Effector memory CD4-positive, alpha-beta T cell (primary cell): ENCODE measurements around the gene INIP.
"Not testable (repeated sequence)": the region's sequence is repeated elsewhere in the genome, so short reads cannot be mapped to it uniquely, and the experiment has no call there.

Source experiments
- DNase-seq, 3 donors: peaks; one replicate each; pipeline ENCODE4 v3.0.0-alpha.2; 2020
- H3K27ac ChIP-seq: 2 replicates; pipeline ENCODE4 v1.7.0; 2013; ENCODE audit warnings: mild to moderate bottlenecking, low read length, moderate library complexity; ENCODE audit not compliant: insufficient read depth, poor library complexity, severe bottlenecking
- H3K27me3 ChIP-seq: replicated peaks from 2 replicates; pipeline ENCODE4 v1.7.0; 2013; ENCODE audit warnings: mild to moderate bottlenecking, low read length; ENCODE audit not compliant: insufficient read depth, control insufficient read depth, poor library complexity, severe bottlenecking
- H3K36me3 ChIP-seq: 2 replicates; pipeline ENCODE4 v1.7.0; 2013; ENCODE audit warnings: mild to moderate bottlenecking, low read length, moderate library complexity; ENCODE audit not compliant: control insufficient read depth, insufficient read depth
- H3K4me1 ChIP-seq: 2 replicates; pipeline ENCODE4 v1.7.0; 2013; ENCODE audit warnings: low read length, mild to moderate bottlenecking; ENCODE audit not compliant: control insufficient read depth, insufficient read depth, poor library complexity, severe bottlenecking
- H3K4me3 ChIP-seq: 2 replicates; pipeline ENCODE4 v1.7.0; 2013; ENCODE audit warnings: low read length, low read depth, mild to moderate bottlenecking; ENCODE audit not compliant: insufficient read depth, poor library complexity, severe bottlenecking
- H3K9me3 ChIP-seq: 2 replicates; pipeline ENCODE4 v1.7.0; 2013; ENCODE audit warnings: mild to moderate bottlenecking, low read length, moderate library complexity; ENCODE audit not compliant: control insufficient read depth

The INIP gene

GRCh38 chr9:112744177-112744576, 26.3 kb upstream of the INIP start:
- Histone ChIP-seq H3K36me3 (no peaks in the 10 kb centered on the region), H3K4me1 (peaks cover 11% of the 10 kb centered on the region), H3K27ac (no peak overlapping the region), H3K4me3 (no peak overlapping the region), H3K27me3 (no peaks in the 10 kb centered on the region), H3K9me3 (no peaks in the 10 kb centered on the region)
- no peak for DNase-seq

GRCh38 chr9:112743216-112743836, 25.4 kb upstream of the INIP start:
- Histone ChIP-seq H3K9me3 (no peaks in the 10 kb centered on the region), H3K4me3 (no peak overlapping the region)
- no peak for DNase-seq

GRCh38 chr9:112734892-112735291, 17.0 kb upstream of the INIP start:
- DNase-seq: no peak
- no peak overlapping the region for H3K4me3 ChIP-seq
- H3K27me3 ChIP-seq: no peaks in the 10 kb centered on the region
- no peaks in the 10 kb centered on the region for H3K4me1 ChIP-seq
- no peaks in the 10 kb centered on the region for H3K36me3 ChIP-seq
- H3K27ac ChIP-seq: no peak overlapping the region
- H3K9me3 ChIP-seq: no peaks in the 10 kb centered on the region

More at GRCh38 chr9:112743216-112743836, 25.4 kb upstream of the INIP start:
- Histone ChIP-seq H3K27ac (no peak overlapping the region), H3K36me3 (no peaks in the 10 kb centered on the region), H3K4me1 (peaks cover 11% of the 10 kb centered on the region), H3K27me3 (no peaks in the 10 kb centered on the region)

GRCh38 chr9:112731971-112732370, 14.1 kb upstream of the INIP start:
- no peaks in the 10 kb centered on the region for H3K27me3 ChIP-seq
- no peaks in the 10 kb centered on the region for H3K9me3 ChIP-seq
- no peaks in the 10 kb centered on the region for H3K36me3 ChIP-seq
- H3K4me3 ChIP-seq: no peak overlapping the region
- H3K27ac ChIP-seq: no peak overlapping the region
- DNase-seq: no peak
- no peaks in the 10 kb centered on the region for H3K4me1 ChIP-seq

GRCh38 chr9:112728401-112728800, 10.5 kb upstream of the INIP start:
- H3K9me3 ChIP-seq: no peaks in the 10 kb centered on the region
- H3K27me3 ChIP-seq: no peaks in the 10 kb centered on the region
- DNase-seq: no peak
- H3K36me3 ChIP-seq: no peaks in the 10 kb centered on the region
- no peak overlapping the region for H3K4me3 ChIP-seq
- H3K27ac ChIP-seq: no peak overlapping the region
- H3K4me1 ChIP-seq: no peaks in the 10 kb centered on the region

GRCh38 chr9:112726428-112726827, 8.5 kb upstream of the INIP start:
- no peaks in the 10 kb centered on the region for H3K9me3 ChIP-seq
- no peak for DNase-seq

GRCh38 chr9:112725961-112726360, 8.0 kb upstream of the INIP start:
- Histone ChIP-seq H3K27ac (no peak overlapping the region), H3K27me3 (no peaks in the 10 kb centered on the region), H3K9me3 (no peaks in the 10 kb centered on the region), H3K36me3 (no peaks in the 10 kb centered on the region), H3K4me3 (no peak overlapping the region), H3K4me1 (no peaks in the 10 kb centered on the region)
- DNase-seq: no peak

More at GRCh38 chr9:112726428-112726827, 8.5 kb upstream of the INIP start:
- H3K4me1 ChIP-seq: no peaks in the 10 kb centered on the region
- no peak overlapping the region for H3K27ac ChIP-seq
- no peaks in the 10 kb centered on the region for H3K36me3 ChIP-seq
- H3K4me3 ChIP-seq: no peak overlapping the region
- H3K27me3 ChIP-seq: no peaks in the 10 kb centered on the region

- H3K4me1 ChIP-seq, H3K4me3 ChIP-seq, H3K27me3 ChIP-seq, H3K27ac ChIP-seq, H3K9me3 ChIP-seq, H3K36me3 ChIP-seq, DNase-seq: not testable (repeated sequence)
Observed at GRCh38 chr9:112722749-112723148, 4.8 kb upstream of the INIP start.

- no peaks in the 10 kb centered on the region for H3K36me3 ChIP-seq
- no peaks in the 10 kb centered on the region for H3K27me3 ChIP-seq
- H3K27ac ChIP-seq: no peak overlapping the region
- no peaks in the 10 kb centered on the region for H3K4me1 ChIP-seq
- DNase-seq: no peak
- H3K9me3 ChIP-seq: no peaks in the 10 kb centered on the region
- H3K4me3 ChIP-seq: no peak overlapping the region
Observed at GRCh38 chr9:112720113-112720780, 2.3 kb upstream of the INIP start.

GRCh38 chr9:112719696-112720095, 1.8 kb upstream of the INIP start:
- no peak overlapping the region for H3K27ac ChIP-seq
- H3K4me3 ChIP-seq: no peak overlapping the region
- H3K27me3 ChIP-seq: no peaks in the 10 kb centered on the region
- no peaks in the 10 kb centered on the region for H3K36me3 ChIP-seq
- H3K4me1 ChIP-seq: no peaks in the 10 kb centered on the region
- no peak for DNase-seq
- no peaks in the 10 kb centered on the region for H3K9me3 ChIP-seq
